ENCODE measurements around the gene RFX3. TPM values are rescaled to one million over a fixed set of nuclear protein-coding genes. Genes with fewer than 3 reads are reported as not detected.

Gene RFX3
- total RNA-seq, 1 experiment from 2014 or later = 9.9 TPM

DNA sequence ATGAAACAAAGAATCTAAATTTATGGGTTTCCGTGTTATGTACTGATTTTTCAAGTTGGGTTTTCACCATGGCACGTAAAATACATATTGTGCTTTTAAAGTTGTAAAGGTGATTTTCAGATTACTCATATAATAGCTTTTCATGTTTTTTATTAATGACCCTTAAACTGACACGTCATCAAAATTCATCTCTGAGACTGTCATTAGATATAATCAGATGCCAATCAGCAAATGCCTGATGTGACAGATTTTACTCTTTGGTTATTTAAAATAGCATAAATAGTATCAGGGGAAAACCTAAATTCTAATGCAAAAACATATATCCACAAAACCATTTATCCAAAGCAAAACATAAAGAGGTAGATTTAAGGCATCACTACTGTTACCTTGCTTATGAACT is 11.0 kb downstream of the RFX3 start:
- TF ChIP-seq, protein P1, sequence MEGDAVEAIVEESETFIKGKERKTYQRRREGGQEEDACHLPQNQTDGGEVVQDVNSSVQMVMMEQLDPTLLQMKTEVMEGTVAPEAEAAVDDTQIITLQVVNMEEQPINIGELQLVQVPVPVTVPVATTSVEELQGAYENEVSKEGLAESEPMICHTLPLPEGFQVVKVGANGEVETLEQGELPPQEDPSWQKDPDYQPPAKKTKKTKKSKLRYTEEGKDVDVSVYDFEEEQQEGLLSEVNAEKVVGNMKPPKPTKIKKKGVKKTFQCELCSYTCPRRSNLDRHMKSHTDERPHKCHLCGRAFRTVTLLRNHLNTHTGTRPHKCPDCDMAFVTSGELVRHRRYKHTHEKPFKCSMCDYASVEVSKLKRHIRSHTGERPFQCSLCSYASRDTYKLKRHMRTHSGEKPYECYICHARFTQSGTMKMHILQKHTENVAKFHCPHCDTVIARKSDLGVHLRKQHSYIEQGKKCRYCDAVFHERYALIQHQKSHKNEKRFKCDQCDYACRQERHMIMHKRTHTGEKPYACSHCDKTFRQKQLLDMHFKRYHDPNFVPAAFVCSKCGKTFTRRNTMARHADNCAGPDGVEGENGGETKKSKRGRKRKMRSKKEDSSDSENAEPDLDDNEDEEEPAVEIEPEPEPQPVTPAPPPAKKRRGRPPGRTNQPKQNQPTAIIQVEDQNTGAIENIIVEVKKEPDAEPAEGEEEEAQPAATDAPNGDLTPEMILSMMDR (conservative IDR thresholded peaks at IDR 0.05) = no peak
- Histone ChIP-seq H4K5ac (ENCODE audit: insufficient read length, low read depth, low read length) (no peak overlapping the region), H3K4me1 (ENCODE audit: insufficient read depth, low read length) (no peaks in the 10 kb centered on the region), H2BK120ac (ENCODE audit: low read depth, low read length, poor library complexity, severe bottlenecking) (no peak overlapping the region), H2BK15ac (ENCODE audit: low read depth, low read length) (no peak overlapping the region), H2BK12ac (ENCODE audit: insufficient read length, low read depth, low read length) (no peak overlapping the region), H2BK5ac (ENCODE audit: insufficient read length, low read length) (no peak overlapping the region), H2AK5ac (ENCODE audit: insufficient read length, low read length) (no peak overlapping the region), H3K27ac (ENCODE audit: insufficient read length, low read depth, low read length) (no peak overlapping the region), H4K8ac (replicated peaks; ENCODE audit: insufficient read length, low read depth, low read length) (no peak overlapping the region), H2BK20ac (ENCODE audit: low read depth, low read length, poor library complexity, severe bottlenecking) (no peak overlapping the region), H3T11ph (ENCODE audit: low read length) (no peak overlapping the region), H4K20me1 (ENCODE audit: control insufficient read depth, insufficient read depth, insufficient read length) (no peaks in the 10 kb centered on the region), H2AFZ (ENCODE audit: low read length) (no peak overlapping the region), H3K4ac (ENCODE audit: low read depth, low read length) (no peak overlapping the region), H4K91ac (ENCODE audit: insufficient read length, low read depth, low read length) (no peak overlapping the region), H3K27me3 (ENCODE audit: insufficient read depth, low read length) (no peaks in the 10 kb centered on the region), H3K79me1 (ENCODE audit: insufficient read depth, low read depth, low read length, poor library complexity, severe bottlenecking) (peaks cover 3% of the 10 kb centered on the region), H3K23ac (ENCODE audit: insufficient read length, low read depth, low read length) (no peak overlapping the region), H3K56ac (ENCODE audit: insufficient read length, low read depth, low read length) (no peak overlapping the region), H3K9me3 (ENCODE audit: control insufficient read depth, low read depth, low read length) (no peaks in the 10 kb centered on the region), H3K14ac (ENCODE audit: insufficient read depth, low read length) (no peak overlapping the region), H3K9ac (ENCODE audit: extremely low read depth, insufficient read length, low read length) (no peak overlapping the region), H3K79me2 (ENCODE audit: insufficient read depth, low read length) (no peaks in the 10 kb centered on the region), H3K23me2 (ENCODE audit: insufficient read length, low read depth, low read length, poor library complexity, severe bottlenecking) (no peaks in the 10 kb centered on the region), H3K18ac (ENCODE audit: insufficient read length, low read depth, low read length) (no peak overlapping the region), H3K4me2 (ENCODE audit: insufficient read depth, insufficient read length, low read length) (no peak overlapping the region)
- DNase-seq = no peak
- Mint-ChIP-seq H3K4me1 (peaks cover 19% of the 10 kb centered on the region in 2 experiments), H3K36me3 (ENCODE audit: insufficient read depth in 1 of 3, low read depth in 3 of 3) (peaks cover 0 to 5% (median 0%) of the 10 kb centered on the region in 3 experiments; a peak in 3 of 7 replicates), H3K27ac (no peak overlapping the region), H3K4me3 (no peak overlapping the region), H3K9me3 (no peaks in the 10 kb centered on the region), H3K27me3 (ENCODE audit: low read depth) (no peaks in the 10 kb centered on the region)
- WGBS (ENCODE audit: extremely low coverage, insufficient read length, low lambda C conversion rate) = no CpG with 5 or more reads among the region's 3 CpGs

All from H9 (cell line).